Trophoblast cell (in vitro differentiated cells and primary cell): ENCODE measurements around the gene STARD5.
"Not testable (repeated sequence)": the region's sequence is repeated elsewhere in the genome, so short reads cannot be mapped to it uniquely, and the experiment has no call there.

Experiments used
- DNase-seq, 2 donors: peaks; one replicate each; pipeline ENCODE4 v3.0.0-alpha.2; 2016
- H2AFZ ChIP-seq: 2 replicates; pipeline ENCODE4 v1.6.1; 2013; ENCODE audit warnings: low read length, moderate library complexity, mild to moderate bottlenecking; ENCODE audit not compliant: insufficient read depth, poor library complexity
- H2AK5ac ChIP-seq: 2 replicates; pipeline ENCODE4 v1.6.1; 2013; ENCODE audit warnings: mild to moderate bottlenecking, low read length
- H2BK120ac ChIP-seq: 2 replicates; pipeline ENCODE4 v1.6.1; 2013; ENCODE audit warnings: low read length, mild to moderate bottlenecking, moderate library complexity; ENCODE audit not compliant: insufficient read depth, poor library complexity
- H2BK12ac ChIP-seq: 2 replicates; pipeline ENCODE4 v1.6.1; 2013; ENCODE audit warnings: mild to moderate bottlenecking, low read length, moderate library complexity
- H2BK5ac ChIP-seq: 2 replicates; pipeline ENCODE4 v1.6.1; 2013; ENCODE audit warnings: low read length, low read depth, moderate library complexity, mild to moderate bottlenecking; ENCODE audit not compliant: poor library complexity
- H3K14ac ChIP-seq: 2 replicates; pipeline ENCODE4 v1.6.1; 2013; ENCODE audit warnings: mild to moderate bottlenecking, low read length
- H3K18ac ChIP-seq: 2 replicates; pipeline ENCODE4 v1.6.1; 2013; ENCODE audit warnings: mild to moderate bottlenecking, low read length
- H3K23ac ChIP-seq: 2 replicates; pipeline ENCODE4 v1.6.1; 2013; ENCODE audit warnings: low read length
- H3K27ac ChIP-seq: 2 replicates; pipeline ENCODE4 v1.5.1; 2013; ENCODE audit warnings: low read depth, mild to moderate bottlenecking, inconsistent platforms, low read length, moderate library complexity
- H3K27me3 ChIP-seq: 2 replicates; pipeline ENCODE4 v1.6.1; 2013; ENCODE audit warnings: inconsistent platforms, mild to moderate bottlenecking, low read length, moderate library complexity; ENCODE audit not compliant: insufficient read depth
- H3K36me3 ChIP-seq, 2 experiments: 1 replicate in 1 of 2; 2 replicates in 1 of 2; pipeline ENCODE4 v1.6.1; 2013; ENCODE audit warnings: low read length in 2 of 2, mild to moderate bottlenecking in 2 of 2, moderate library complexity in 1 of 2; ENCODE audit not compliant: insufficient read depth in 2 of 2, control insufficient read depth in 1 of 2
- H3K4ac ChIP-seq: 2 replicates; pipeline ENCODE4 v1.6.1; 2013; ENCODE audit warnings: low read depth, mild to moderate bottlenecking, low read length, moderate library complexity
- H3K4me1 ChIP-seq, 2 experiments: 1 replicate in 1 of 2; 2 replicates in 1 of 2; pipeline ENCODE4 v1.6.1; 2013; ENCODE audit warnings: low read length in 2 of 2, mild to moderate bottlenecking in 2 of 2, moderate library complexity in 1 of 2; ENCODE audit not compliant: insufficient read depth in 2 of 2, control insufficient read depth in 1 of 2
- H3K4me2 ChIP-seq: 2 replicates; pipeline ENCODE4 v1.6.1; 2013; ENCODE audit warnings: inconsistent platforms, mild to moderate bottlenecking, low read length, moderate library complexity
- H3K4me3 ChIP-seq: 2 replicates; pipeline ENCODE4 v1.5.1; 2013; ENCODE audit warnings: mild to moderate bottlenecking, low read depth, low read length, inconsistent platforms
- H3K79me1 ChIP-seq: one replicate; pipeline ENCODE4 v1.6.1; 2013; ENCODE audit warnings: low read length
- H3K79me2 ChIP-seq: 2 replicates; pipeline ENCODE4 v1.6.1; 2013; ENCODE audit warnings: low read length, mild to moderate bottlenecking; ENCODE audit not compliant: control insufficient read depth, insufficient read depth, poor library complexity
- H3K9ac ChIP-seq: 2 replicates; pipeline ENCODE4 v1.6.1; 2013; ENCODE audit warnings: mild to moderate bottlenecking, low read length
- H3K9me3 ChIP-seq: 2 replicates; pipeline ENCODE4 v1.6.1; 2013; ENCODE audit warnings: low read depth, mild to moderate bottlenecking, control low read depth, inconsistent platforms, low read length; ENCODE audit not compliant: insufficient read depth
- H4K12ac ChIP-seq: 2 replicates; pipeline ENCODE4 v1.6.1; 2013; ENCODE audit warnings: low read depth, mild to moderate bottlenecking, low read length, moderate library complexity
- H4K8ac ChIP-seq: 2 replicates; pipeline ENCODE4 v1.6.1; 2013; ENCODE audit warnings: low read depth, mild to moderate bottlenecking, low read length, moderate library complexity
- H4K91ac ChIP-seq: one replicate; pipeline ENCODE4 v1.6.1; 2013; ENCODE audit warnings: low read depth, mild to moderate bottlenecking, low read length, moderate library complexity
- WGBS: extraction: QIAGEN DNeasy Blood & Tissue Kit; methylation state at CpG from one replicate; pipeline ENCODE4 v1.1.7; 2013; ENCODE audit warnings: missing lambda C conversion rate; ENCODE audit not compliant: insufficient read length, insufficient coverage; ENCODE audit errors: extremely low coverage; 5-methylcytosine and 5-hydroxymethylcytosine counted together

The STARD5 gene

DNA sequence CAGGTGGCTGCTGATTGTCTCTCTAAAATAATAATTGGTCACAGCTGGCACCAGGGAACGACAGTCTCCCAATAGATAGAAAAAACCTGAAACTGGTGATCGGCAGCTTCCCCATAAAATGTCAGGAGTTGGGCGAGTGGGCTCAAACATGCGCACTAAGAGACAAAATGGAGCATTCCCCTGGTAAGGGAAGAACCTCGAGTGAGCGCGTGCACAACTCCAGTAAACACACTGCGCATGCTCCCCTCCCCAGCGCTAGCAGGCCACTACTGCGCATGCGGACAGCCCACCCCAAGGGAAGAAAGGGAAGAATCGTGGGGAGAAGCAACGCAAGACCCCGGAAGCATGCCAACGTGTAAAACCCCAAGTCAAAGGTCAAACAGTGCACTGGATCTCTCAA is 7.7 kb upstream of the STARD5 start:
- H2BK120ac ChIP-seq: no peak overlapping the region
- H3K18ac ChIP-seq: no peak overlapping the region
- no peaks in the 10 kb centered on the region for H3K79me2 ChIP-seq
- no peak overlapping the region for H3K4me3 ChIP-seq
- no peaks in the 10 kb centered on the region for H3K36me3 ChIP-seq
- no peak overlapping the region for H2BK12ac ChIP-seq
- H3K27me3 ChIP-seq: no peaks in the 10 kb centered on the region
- no CpG with 5 or more reads among the region's 15 CpGs for WGBS
- no peak overlapping the region for H4K91ac ChIP-seq
- peaks cover 2% of the 10 kb centered on the region in 2 experiments for H3K4me1 ChIP-seq
- H3K9me3 ChIP-seq: no peaks in the 10 kb centered on the region
- no peaks in the 10 kb centered on the region for H3K79me1 ChIP-seq
- no peak for DNase-seq
- no peak overlapping the region for H2AFZ ChIP-seq
- no peak overlapping the region for H3K4me2 ChIP-seq
- H3K23ac ChIP-seq: no peak overlapping the region
- no peak overlapping the region for H4K8ac ChIP-seq
- H3K4ac ChIP-seq: no peak overlapping the region
- H3K9ac ChIP-seq: no peak overlapping the region
- no peak overlapping the region for H3K27ac ChIP-seq
- H4K12ac ChIP-seq: no peak overlapping the region
- H2AK5ac ChIP-seq: no peak overlapping the region
- no peak overlapping the region for H2BK5ac ChIP-seq
- no peak overlapping the region for H3K14ac ChIP-seq

DNA sequence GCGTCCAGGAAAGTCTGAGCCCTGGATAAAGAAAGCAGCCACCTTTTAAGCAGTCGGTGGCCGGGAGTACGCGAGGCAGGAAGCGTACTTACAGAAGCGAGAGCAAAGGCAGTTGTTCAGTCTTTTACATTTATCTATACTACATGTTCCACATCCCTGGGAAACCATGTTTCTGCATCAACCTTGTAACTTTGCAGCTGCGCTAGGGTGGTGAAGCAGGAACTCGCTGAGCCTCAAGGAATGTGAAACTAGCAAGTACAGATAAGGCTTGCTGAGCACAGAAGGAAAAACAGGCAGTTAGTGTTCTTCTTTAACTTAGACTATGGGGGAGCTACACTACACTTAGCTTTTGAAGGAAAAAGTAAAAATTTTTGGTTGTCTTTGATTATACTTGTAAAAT is 7.2 kb upstream of the STARD5 start:
- H2AK5ac ChIP-seq, H3K4me2 ChIP-seq, H3K18ac ChIP-seq, H3K4ac ChIP-seq, H3K4me1 ChIP-seq, H4K91ac ChIP-seq, DNase-seq, H3K27ac ChIP-seq, H3K79me2 ChIP-seq, H3K23ac ChIP-seq, H2AFZ ChIP-seq, H3K9me3 ChIP-seq, H3K79me1 ChIP-seq, H3K9ac ChIP-seq, H2BK120ac ChIP-seq, H2BK5ac ChIP-seq, H3K14ac ChIP-seq, H4K12ac ChIP-seq, H3K27me3 ChIP-seq, H3K36me3 ChIP-seq, H2BK12ac ChIP-seq, H3K4me3 ChIP-seq, H4K8ac ChIP-seq: not testable (repeated sequence)
- no CpG with 5 or more reads among the region's 9 CpGs for WGBS

DNA sequence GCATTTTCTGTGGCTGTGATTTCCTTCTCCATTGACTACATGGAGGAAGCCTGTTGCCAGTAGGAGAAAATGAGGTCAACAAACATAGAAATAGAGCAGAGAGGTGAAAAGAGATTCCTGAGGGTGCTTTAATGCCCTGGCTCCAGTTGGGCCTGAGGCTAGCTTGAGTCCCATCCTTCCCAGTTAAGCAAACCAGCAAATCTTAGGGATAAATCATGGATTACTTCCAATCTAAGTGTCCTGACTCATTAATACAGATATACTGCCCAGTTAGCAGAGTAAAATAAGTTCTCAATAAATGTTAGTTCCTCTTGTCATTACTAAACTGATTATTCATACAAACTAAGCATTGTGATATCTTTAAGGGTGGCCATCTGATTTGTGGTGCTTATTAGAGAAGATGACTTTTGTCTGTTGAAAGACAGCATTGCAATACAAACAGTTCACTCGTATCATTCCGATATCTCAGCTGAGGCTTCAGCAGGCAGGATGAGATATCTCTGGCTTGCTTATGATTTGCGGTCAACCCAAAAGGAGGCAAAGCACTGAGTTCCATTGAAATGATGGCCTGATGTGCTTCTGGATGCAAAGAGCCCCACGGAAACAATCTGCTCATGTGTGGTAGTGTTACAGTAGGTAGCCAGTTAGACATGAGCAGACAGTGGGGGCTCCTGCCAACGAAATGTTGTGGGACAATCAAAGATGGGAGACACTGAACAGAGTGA is 6.6 kb upstream of the STARD5 start:
- Histone ChIP-seq H2AK5ac (no peak overlapping the region), H3K4me3 (no peak overlapping the region), H2BK120ac (no peak overlapping the region), H3K9ac (no peak overlapping the region), H3K36me3 (no peaks in the 10 kb centered on the region), H4K91ac (no peak overlapping the region), H2AFZ (no peak overlapping the region), H4K8ac (no peak overlapping the region), H3K27ac (no peak overlapping the region), H3K4ac (no peak overlapping the region), H3K4me1 (peaks cover 2% of the 10 kb centered on the region in 2 experiments), H3K79me1 (no peaks in the 10 kb centered on the region), H3K27me3 (no peaks in the 10 kb centered on the region), H3K79me2 (no peaks in the 10 kb centered on the region), H4K12ac (no peak overlapping the region), H3K18ac (no peak overlapping the region), H3K4me2 (no peak overlapping the region), H3K9me3 (no peaks in the 10 kb centered on the region), H3K23ac (no peak overlapping the region), H2BK12ac (no peak overlapping the region), H3K14ac (no peak overlapping the region), H2BK5ac (no peak overlapping the region)
- no peak for DNase-seq
- WGBS: no CpG with 5 or more reads among the region's 5 CpGs

DNA sequence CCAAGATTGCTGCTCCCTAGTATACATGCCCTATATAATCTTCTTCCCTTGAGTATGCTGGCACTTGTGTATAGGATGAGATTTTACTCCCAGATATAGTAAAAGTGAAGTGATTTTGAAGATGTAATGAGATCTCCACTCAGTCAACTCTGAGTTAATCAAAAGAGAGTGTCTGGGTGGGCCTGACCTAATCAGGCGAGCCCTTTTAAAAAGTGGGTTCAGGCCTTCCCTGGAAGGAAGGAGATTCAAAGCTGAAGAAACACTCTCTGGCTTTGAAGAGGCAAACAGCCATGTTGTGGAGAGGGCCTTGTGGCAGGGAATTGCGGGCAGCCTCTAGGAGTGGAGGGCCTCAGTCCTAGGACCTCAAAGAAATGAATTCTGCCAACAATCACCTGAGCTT is 5.5 kb upstream of the STARD5 start:
- H3K79me2 ChIP-seq: peaks cover under 1% of the 10 kb centered on the region
- H3K79me1 ChIP-seq: no peaks in the 10 kb centered on the region
- no peaks in the 10 kb centered on the region for H3K9me3 ChIP-seq
- no peak overlapping the region for H3K4me2 ChIP-seq
- H3K36me3 ChIP-seq: no peaks in the 10 kb centered on the region
- H3K27ac ChIP-seq: no peak overlapping the region
- H4K91ac ChIP-seq: no peak overlapping the region
- no peak for DNase-seq
- no peaks in the 10 kb centered on the region for H3K27me3 ChIP-seq
- no peak overlapping the region for H2AK5ac ChIP-seq
- no CpG with 5 or more reads among the region's 2 CpGs for WGBS
- H2BK5ac ChIP-seq: no peak overlapping the region
- no peak overlapping the region for H2AFZ ChIP-seq
- H3K4me3 ChIP-seq: no peak overlapping the region
- H4K8ac ChIP-seq: no peak overlapping the region
- no peak overlapping the region for H4K12ac ChIP-seq
- no peak overlapping the region for H3K14ac ChIP-seq
- H3K4ac ChIP-seq: no peak overlapping the region
- no peak overlapping the region for H2BK12ac ChIP-seq
- H2BK120ac ChIP-seq: no peak overlapping the region
- H3K4me1 ChIP-seq: peaks cover 2 to 3% of the 10 kb centered on the region in 2 experiments
- H3K23ac ChIP-seq: no peak overlapping the region
- H3K9ac ChIP-seq: no peak overlapping the region
- no peak overlapping the region for H3K18ac ChIP-seq
